SU-DHL-6 (cell line): ENCODE measurements around the gene NOC2L.

Experiments used
- H2AFZ ChIP-seq: fragments of 200-600 bp; sonication (generic); 2 replicates; pipeline ENCODE4 v1.6.1; 2014; ENCODE audit warnings: low read depth, mild to moderate bottlenecking, moderate library complexity, mixed read lengths, antibody characterized with exemption, low read length; ENCODE audit not compliant: severe bottlenecking
- H3F3A ChIP-seq: fragments of 200-600 bp; shearing (Covaris generic); 2 replicates; pipeline ENCODE4 v1.6.0; 2016; ENCODE audit warnings: antibody characterized with exemption, mild to moderate bottlenecking; ENCODE audit not compliant: insufficient read depth
- H3K27ac ChIP-seq: fragments of 200-600 bp; sonication (generic); 2 replicates; pipeline ENCODE4 v1.5.1; 2016; ENCODE audit warnings: low read depth, mild to moderate bottlenecking, low read length, moderate library complexity, mixed read lengths
- H3K27me3 ChIP-seq: fragments of 200-600 bp; sonication (generic), shearing (Covaris generic); 2 replicates; pipeline ENCODE4 v1.6.0; 2014; ENCODE audit warnings: mild to moderate bottlenecking, low read length
- H3K36me3 ChIP-seq: fragments of 200-600 bp; sonication (generic); 2 replicates; pipeline ENCODE4 v1.6.1; 2014; ENCODE audit warnings: mild to moderate bottlenecking, low read length, mixed read lengths
- H3K4me2 ChIP-seq: fragments of 300-600, 200-600 bp; shearing (Covaris generic), sonication (generic); 2 replicates; pipeline ENCODE4 v1.6.0; 2014; ENCODE audit warnings: low read length, low read depth, mild to moderate bottlenecking; ENCODE audit not compliant: poor library complexity, severe bottlenecking
- H3K4me3 ChIP-seq: fragments of 200-600 bp; sonication (generic); 2 replicates; pipeline ENCODE4 v1.5.1; 2014; ENCODE audit warnings: antibody characterized with exemption, low read length, mild to moderate bottlenecking, mixed read lengths; ENCODE audit not compliant: insufficient read depth, poor library complexity, severe bottlenecking
- H3K79me2 ChIP-seq: fragments of 200-600 bp; sonication (generic); 2 replicates; pipeline ENCODE4 v1.6.1; 2014; ENCODE audit warnings: mild to moderate bottlenecking, low read length, moderate library complexity; ENCODE audit not compliant: insufficient read depth
- H3K9ac ChIP-seq: fragments of 200-600 bp; sonication (generic); 2 replicates; pipeline ENCODE4 v1.7.0; 2014; ENCODE audit warnings: mild to moderate bottlenecking, low read length
- H3K9me2 ChIP-seq: fragments of 200-600 bp; sonication (generic); replicated peaks from 2 replicates; pipeline ENCODE4 v1.6.1; 2014; ENCODE audit warnings: low read length; ENCODE audit not compliant: insufficient read depth
- H3K9me3 ChIP-seq: fragments of 200-600 bp; sonication (generic); 2 replicates; pipeline ENCODE4 v1.6.1; 2014; ENCODE audit warnings: low read length, mixed read lengths; ENCODE audit not compliant: insufficient read depth
- H4K20me1 ChIP-seq: fragments of 200-600 bp; sonication (generic); 2 replicates; pipeline ENCODE4 v1.6.1; 2014; ENCODE audit warnings: low read depth, mild to moderate bottlenecking, antibody characterized with exemption, low read length, moderate library complexity, mixed read lengths
- CTCF ChIP-seq: fragments of 200-600 bp; sonication (generic); IDR thresholded peaks from one replicate; pipeline ENCODE4 v1.5.1; 2017; ENCODE audit warnings: antibody characterized with exemption, mild to moderate bottlenecking, low read length, moderate library complexity; ENCODE audit not compliant: insufficient read depth, poor library complexity, severe bottlenecking
- EZH2phosphoT487 ChIP-seq: fragments of 200-600 bp; sonication (generic), shearing (Covaris generic); conservative IDR thresholded peaks from 2 replicates; pipeline ENCODE4 v1.6.1; 2018; ENCODE audit warnings: mild to moderate bottlenecking, antibody characterized with exemption, low read length, moderate library complexity, mixed read lengths

Gene NOC2L

GRCh38 chr1:931380-932172, 27.5 kb downstream of the NOC2L start:
- Histone ChIP-seq H3K36me3 (no peaks in the 10 kb centered on the region), H3K27me3 (no peaks in the 10 kb centered on the region), H3K27ac (no peak overlapping the region), H3K4me3 (no peak overlapping the region), H3K79me2 (no peaks in the 10 kb centered on the region), H4K20me1 (no peaks in the 10 kb centered on the region), H3K9me2 (no peaks in the 10 kb centered on the region), H3F3A (no peaks in the 10 kb centered on the region), H3K9ac (no peak overlapping the region), H3K4me2 (no peak overlapping the region), H3K9me3 (no peaks in the 10 kb centered on the region), H2AFZ (no peak overlapping the region)
- no peak for TF ChIP-seq CTCF
- no peak for TF ChIP-seq EZH2phosphoT487

DNA sequence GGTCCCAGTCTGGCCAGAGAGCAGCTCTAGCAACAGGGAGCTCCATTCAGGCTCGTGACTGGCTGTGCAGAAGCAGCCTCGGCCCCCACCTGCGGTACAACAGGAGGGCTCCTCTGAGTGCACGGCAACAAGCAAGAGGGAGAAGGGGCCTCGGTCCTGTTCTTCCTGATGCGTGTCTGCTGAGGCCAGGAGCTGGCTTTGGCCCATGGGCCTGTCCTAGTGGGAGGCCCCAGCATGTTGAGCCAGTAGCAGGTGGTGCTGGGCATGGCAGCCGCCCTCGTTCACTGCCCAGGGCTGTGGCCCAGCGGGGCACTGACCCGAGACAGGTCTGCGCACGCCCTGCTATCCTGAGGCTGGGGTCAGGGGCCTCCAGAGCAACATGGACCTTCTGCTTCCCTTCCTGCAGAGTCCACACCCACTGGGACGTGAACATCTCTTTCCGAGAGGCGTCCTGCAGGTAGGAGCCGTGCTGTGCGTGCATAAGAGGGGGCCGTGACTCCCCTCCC, 28.4 kb downstream of the NOC2L start:
- H3F3A ChIP-seq = no peaks in the 10 kb centered on the region
- H3K27ac ChIP-seq = no peak overlapping the region
- no peaks in the 10 kb centered on the region for H3K9me2 ChIP-seq
- no peak overlapping the region for H2AFZ ChIP-seq
- no peak overlapping the region for H3K9ac ChIP-seq
- H3K4me3 ChIP-seq = no peak overlapping the region
- H3K4me2 ChIP-seq = no peak overlapping the region
- TF ChIP-seq CTCF (no peak), EZH2phosphoT487 (no peak)
- H3K36me3 ChIP-seq = no peaks in the 10 kb centered on the region
- no peaks in the 10 kb centered on the region for H3K9me3 ChIP-seq
- H3K79me2 ChIP-seq = no peaks in the 10 kb centered on the region
- no peaks in the 10 kb centered on the region for H3K27me3 ChIP-seq
- H4K20me1 ChIP-seq = no peaks in the 10 kb centered on the region

GRCh38 chr1:929712-930632, 29.1 kb downstream of the NOC2L start:
- Histone ChIP-seq H3K9me3 (no peaks in the 10 kb centered on the region), H3K4me2 (no peak overlapping the region), H2AFZ (no peak overlapping the region), H4K20me1 (no peaks in the 10 kb centered on the region), H3K27me3 (no peaks in the 10 kb centered on the region), H3K27ac (no peak overlapping the region), H3K9ac (no peak overlapping the region), H3F3A (no peaks in the 10 kb centered on the region), H3K79me2 (no peaks in the 10 kb centered on the region), H3K4me3 (no peak overlapping the region), H3K9me2 (no peaks in the 10 kb centered on the region), H3K36me3 (no peaks in the 10 kb centered on the region)
- TF ChIP-seq EZH2phosphoT487 = no peak
- TF ChIP-seq CTCF = no peak
